LNCaP clone FGC (cell line): ENCODE measurements around the gene PLD3.

Experiments
- DNase-seq: peaks from one replicate; pipeline ENCODE4 v3.0.0-alpha.2; 2011; ENCODE audit warnings: low read depth
- H3K4me3 ChIP-seq: 2 replicates; pipeline ENCODE4 v1.5.1; 2011; ENCODE audit warnings: mild to moderate bottlenecking, low read depth, low read length, control low read depth
- CTCF ChIP-seq: IDR thresholded peaks from 2 replicates; pipeline ENCODE4 v1.5.1; 2012; ENCODE audit warnings: mild to moderate bottlenecking; ENCODE audit not compliant: control insufficient read depth, insufficient read depth; ENCODE audit errors: extremely low read depth

The PLD3 gene

DNA sequence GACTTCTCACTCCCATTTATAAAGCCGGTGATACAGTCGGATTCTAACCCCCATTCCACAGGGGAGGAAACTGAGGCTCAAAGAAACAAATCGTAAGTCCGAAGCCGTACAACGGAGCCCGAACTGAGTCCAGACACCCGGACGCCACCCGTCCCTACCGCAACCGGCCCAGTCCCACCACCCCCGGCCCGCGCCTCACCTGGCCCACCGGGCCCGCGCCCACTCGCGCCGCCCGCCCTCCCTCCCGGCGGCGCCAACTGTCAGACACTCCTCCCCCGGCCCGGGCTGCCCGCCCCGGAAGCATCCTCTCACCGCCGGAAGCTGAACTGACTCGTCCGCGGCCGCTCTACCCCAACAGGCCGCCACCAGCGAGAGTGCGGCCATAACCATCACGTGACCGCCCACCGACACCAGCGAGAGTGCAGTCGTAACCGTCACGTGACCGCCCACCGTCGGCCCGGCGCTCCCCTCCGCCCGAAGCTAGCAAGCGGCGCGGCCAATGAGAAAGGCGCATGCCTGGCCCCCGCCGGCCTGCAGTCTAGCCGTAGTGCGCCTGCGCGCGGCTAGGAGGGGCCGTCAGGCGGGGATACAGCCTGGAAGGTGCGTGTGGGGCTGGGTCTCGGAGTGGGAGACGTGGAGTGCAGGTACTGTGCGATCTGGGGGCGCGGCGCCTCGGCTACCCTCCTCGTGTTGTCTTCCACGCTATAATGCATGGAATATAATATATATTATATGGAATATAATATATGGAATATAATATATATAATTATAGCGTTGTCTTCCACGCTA lies at the start of gene PLD3, which contains the start of gene C19orf47:
TSS of gene PLD3 (plus strand) at position 571 of the 789 bp plus-strand sequence. CDS start 17,789 bp downstream, outside the sequence.
TSS of gene C19orf47 (minus strand) at position 273 of the 789 bp plus-strand sequence. CDS start 6,540 bp downstream, outside the sequence.
- peak; percentile 97 for DNase-seq
- no peak for TF ChIP-seq CTCF
- peak within 1 kb of the TSS; percentile 98 for H3K4me3 ChIP-seq

DNA sequence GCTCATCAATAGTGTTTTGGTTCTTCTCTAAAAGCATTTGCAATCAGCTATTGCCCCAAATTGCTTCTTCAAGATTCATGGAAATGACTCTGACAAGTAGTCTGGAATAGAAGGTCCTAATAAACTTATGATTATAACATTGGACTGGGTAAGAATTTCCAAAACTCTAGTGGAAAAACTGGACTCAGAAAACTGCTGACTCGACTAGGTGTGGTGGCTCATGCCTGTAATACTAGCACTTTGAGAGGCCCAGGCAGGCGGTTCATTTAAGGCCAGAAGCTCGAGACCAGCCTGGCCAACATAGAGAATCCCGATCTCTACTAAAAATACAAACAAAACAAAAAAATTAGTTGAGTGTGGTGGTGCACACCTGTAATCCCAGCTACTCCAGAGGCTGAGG lies 47.8 kb upstream of the PLD3 start:
- DNase-seq, result no peak
- no peak for TF ChIP-seq CTCF
- H3K4me3 ChIP-seq, result no peak overlapping the region

GRCh38 chr19:40302224-40303011 lies 46.1 kb upstream of the PLD3 start:
- no peak for TF ChIP-seq CTCF

GRCh38 chr19:40303765-40304164 lies 44.7 kb upstream of the PLD3 start:
- no peak for TF ChIP-seq CTCF
- H3K4me3 ChIP-seq, result no peak overlapping the region
- DNase-seq, result no peak

More at GRCh38 chr19:40302224-40303011, 46.1 kb upstream of the PLD3 start:
- no peak for DNase-seq
- no peak overlapping the region for H3K4me3 ChIP-seq

GRCh38 chr19:40304306-40304705 lies 44.2 kb upstream of the PLD3 start:
- no peak for DNase-seq
- H3K4me3 ChIP-seq, result no peak overlapping the region
- no peak for TF ChIP-seq CTCF

- peak; percentile 71 for DNase-seq
- no peak overlapping the region for H3K4me3 ChIP-seq
- TF ChIP-seq CTCF, result peak; percentile 81
Observed at GRCh38 chr19:40305403-40305802, 43.1 kb upstream of the PLD3 start.
